GM18873 (cell line): ENCODE measurements around the gene CTAG1A.
"Not testable (repeated sequence)": the region's sequence is repeated elsewhere in the genome, so short reads cannot be mapped to it uniquely, and the experiment has no call there.

ENCODE experiments used
- ATAC-seq: cut with Tn5 transposase; IDR thresholded peaks from one replicate; pipeline ENCODE4 v1.9.1; 2021; ENCODE audit warnings: mild to moderate bottlenecking, moderate library complexity, moderate number of reproducible peaks; ENCODE audit not compliant: unreplicated experiment, low FRiP score

The CTAG1A gene

GRCh38 chrX:154608823-154609222 is 23.9 kb downstream of the CTAG1A start:
- not testable (repeated sequence) for ATAC-seq

GRCh38 chrX:154611146-154611545 is 26.2 kb downstream of the CTAG1A start:
- ATAC-seq = not testable (repeated sequence)

GRCh38 chrX:154613586-154613985 is 28.7 kb downstream of the CTAG1A start:
- not testable (repeated sequence) for ATAC-seq

- not testable (repeated sequence) for ATAC-seq
Observed at GRCh38 chrX:154619182-154619581, 34.2 kb downstream of the CTAG1A start, which contains the start of gene CTAG1B. TSS of gene CTAG1B (minus strand) at chrX:154619282. CDS start at chrX:154619218, 64 bp downstream.

- not testable (repeated sequence) for ATAC-seq
Observed at GRCh38 chrX:154620767-154621414, 36.0 kb downstream of the CTAG1A start.

- ATAC-seq = not testable (repeated sequence)
Observed at GRCh38 chrX:154628960-154629359, 44.0 kb downstream of the CTAG1A start.

- not testable (repeated sequence) for ATAC-seq
Observed at GRCh38 chrX:154630949-154631348, 46.0 kb downstream of the CTAG1A start.

- not testable (repeated sequence) for ATAC-seq
Observed at GRCh38 chrX:154633661-154634060, 48.7 kb downstream of the CTAG1A start.
